Neuronal stem cell (in vitro differentiated cells): ENCODE data around the gene CEACAM19.

ENCODE experiments used
- DNase-seq: peaks from one replicate; pipeline ENCODE4 v3.0.0-alpha.2; 2013; ENCODE audit warnings: low spot score
- H2AFZ ChIP-seq: one replicate; pipeline ENCODE4 v1.6.1; 2013; ENCODE audit warnings: mild to moderate bottlenecking, low read length, inconsistent platforms
- H2AK5ac ChIP-seq: 2 replicates; pipeline ENCODE4 v1.6.1; 2013; ENCODE audit warnings: low read depth, mild to moderate bottlenecking, inconsistent platforms, low read length, moderate library complexity, mixed read lengths
- H2BK120ac ChIP-seq: 2 replicates; pipeline ENCODE4 v1.6.1; 2013; ENCODE audit warnings: low read depth, mild to moderate bottlenecking, inconsistent platforms, low read length, moderate library complexity, mixed read lengths
- H2BK12ac ChIP-seq: one replicate; pipeline ENCODE4 v1.6.1; 2013; ENCODE audit warnings: low read length, inconsistent platforms
- H2BK15ac ChIP-seq: 2 replicates; pipeline ENCODE4 v1.6.1; 2013; ENCODE audit warnings: mild to moderate bottlenecking, low read length, inconsistent platforms, mixed read lengths
- H2BK5ac ChIP-seq: one replicate; pipeline ENCODE4 v1.6.1; 2013; ENCODE audit warnings: inconsistent platforms, mild to moderate bottlenecking, low read length, moderate library complexity
- H3K14ac ChIP-seq: one replicate; pipeline ENCODE4 v1.6.1; 2013; ENCODE audit warnings: low read length, inconsistent platforms
- H3K18ac ChIP-seq: 2 replicates; pipeline ENCODE4 v1.6.1; 2013; ENCODE audit warnings: low read length, inconsistent platforms
- H3K23ac ChIP-seq: 2 replicates; pipeline ENCODE4 v1.6.1; 2013; ENCODE audit warnings: low read depth, mild to moderate bottlenecking, mixed read lengths, low read length, inconsistent platforms; ENCODE audit not compliant: poor library complexity
- H3K27ac ChIP-seq: replicated peaks from 3 replicates; pipeline ENCODE4 v1.5.1; 2013; ENCODE audit warnings: low read length, inconsistent platforms
- H3K27me3 ChIP-seq, 3 experiments: 2 replicates each; pipeline ENCODE4 v1.6.1; 2013; ENCODE audit warnings: low read length in 3 of 3, mild to moderate bottlenecking in 2 of 3, inconsistent platforms in 1 of 3, low read depth in 1 of 3, mixed read lengths in 1 of 3, moderate library complexity in 1 of 3; ENCODE audit not compliant: control insufficient read depth in 3 of 3, insufficient read depth in 3 of 3
- H3K36me3 ChIP-seq, 2 donors: replicated peaks in 1 of 2; 2 replicates each; pipeline ENCODE4 v1.6.1; 2013; ENCODE audit warnings: low read length in 2 of 2; ENCODE audit not compliant: control insufficient read depth in 2 of 2, insufficient read depth in 2 of 2
- H3K4ac ChIP-seq: 2 replicates; pipeline ENCODE4 v1.6.1; 2013; ENCODE audit warnings: inconsistent platforms, mild to moderate bottlenecking, low read length, moderate library complexity
- H3K4me1 ChIP-seq, 2 donors: 1 replicate in 1 of 2; 2 replicates in 1 of 2; pipeline ENCODE4 v1.6.1; 2013; ENCODE audit warnings: low read length in 2 of 2, low read depth in 1 of 2; ENCODE audit not compliant: control insufficient read depth in 2 of 2, insufficient read depth in 1 of 2
- H3K4me2 ChIP-seq: one replicate; pipeline ENCODE4 v1.6.1; 2013; ENCODE audit warnings: mild to moderate bottlenecking, low read length, inconsistent platforms; ENCODE audit not compliant: insufficient read depth, poor library complexity, severe bottlenecking
- H3K4me3 ChIP-seq, 2 donors: 2 replicates each; pipeline ENCODE4 v1.5.1; 2013; ENCODE audit warnings: low read length in 2 of 2, mild to moderate bottlenecking in 2 of 2, inconsistent platforms in 1 of 2, moderate library complexity in 1 of 2
- H3K79me1 ChIP-seq: one replicate; pipeline ENCODE4 v1.6.1; 2013; ENCODE audit warnings: low read depth, mild to moderate bottlenecking, inconsistent platforms, low read length, moderate library complexity
- H3K9ac ChIP-seq: one replicate; pipeline ENCODE4 v1.6.1; 2013; ENCODE audit warnings: mild to moderate bottlenecking, low read depth, low read length, inconsistent platforms; ENCODE audit not compliant: poor library complexity
- H3K9me3 ChIP-seq, 2 donors: replicated peaks in 1 of 2; 2 replicates each; pipeline versions ENCODE3 to v1.6.1; 2013; ENCODE audit warnings: low read length in 2 of 2, mild to moderate bottlenecking in 2 of 2, inconsistent platforms in 1 of 2, low read depth in 1 of 2, mixed read lengths in 1 of 2, moderate library complexity in 1 of 2; ENCODE audit not compliant: control insufficient read depth in 2 of 2, insufficient read depth in 1 of 2
- H4K8ac ChIP-seq: one replicate; pipeline ENCODE4 v1.6.1; 2013; ENCODE audit warnings: low read depth, mild to moderate bottlenecking, inconsistent platforms, low read length, moderate library complexity
- H4K91ac ChIP-seq: one replicate; pipeline ENCODE4 v1.6.1; 2013; ENCODE audit warnings: low read length, low read depth, mild to moderate bottlenecking, inconsistent platforms; ENCODE audit not compliant: poor library complexity
- WGBS, 2 donors: extraction: QIAGEN DNeasy Blood & Tissue Kit; methylation state at CpG; one replicate each; pipeline ENCODE4 v1.1.7; 2013; ENCODE audit warnings: missing lambda C conversion rate in 2 of 2, mixed read lengths in 1 of 2; ENCODE audit not compliant: insufficient read length in 2 of 2, insufficient replicate concordance in 1 of 2; ENCODE audit errors: extremely low coverage in 2 of 2; 5-methylcytosine and 5-hydroxymethylcytosine counted together

Gene CEACAM19

GRCh38 chr19:44710483-44710882 lies 39.2 kb downstream of the CEACAM19 start:
- peaks cover 6 to 8% of the 10 kb centered on the region in 2 donors for H3K9me3 ChIP-seq
- H2BK5ac ChIP-seq = peak overlapping the region; percentile 77
- no peak overlapping the region for H4K91ac ChIP-seq
- peak overlapping the region; percentile 82 for H3K23ac ChIP-seq
- no peak overlapping the region for H2BK120ac ChIP-seq
- peak overlapping the region; percentile 54 for H2BK15ac ChIP-seq
- no peak overlapping the region for H3K9ac ChIP-seq
- no peak for DNase-seq
- no peak overlapping the region for H3K4me2 ChIP-seq
- no peak overlapping the region for H2AFZ ChIP-seq
- no peaks in the 10 kb centered on the region for H3K36me3 ChIP-seq
- H2BK12ac ChIP-seq = no peak overlapping the region
- H4K8ac ChIP-seq = no peak overlapping the region
- H3K14ac ChIP-seq = peak overlapping the region; percentile 3
- no peak overlapping the region for H3K4ac ChIP-seq
- no peak overlapping the region for H3K4me3 ChIP-seq
- no CpG with 5 or more reads among the region's 14 CpGs for WGBS, 2 donors
- H3K18ac ChIP-seq = peak overlapping the region; percentile 2
- no peak overlapping the region for H3K27ac ChIP-seq
- H2AK5ac ChIP-seq = no peak overlapping the region
- H3K27me3 ChIP-seq = no peaks in the 10 kb centered on the region
- H3K4me1 ChIP-seq = no peaks in the 10 kb centered on the region
- no peaks in the 10 kb centered on the region for H3K79me1 ChIP-seq

GRCh38 chr19:44712864-44713515 lies 41.7 kb downstream of the CEACAM19 start:
- H3K14ac ChIP-seq = no peak overlapping the region
- no peak overlapping the region for H3K4me3 ChIP-seq
- H2BK12ac ChIP-seq = no peak overlapping the region
- no peak for DNase-seq
- H3K4me1 ChIP-seq = no peaks in the 10 kb centered on the region
- H3K79me1 ChIP-seq = no peaks in the 10 kb centered on the region
- H2AK5ac ChIP-seq = no peak overlapping the region
- H3K23ac ChIP-seq = no peak overlapping the region
- no peak overlapping the region for H2AFZ ChIP-seq
- H3K18ac ChIP-seq = no peak overlapping the region
- no peak overlapping the region for H2BK5ac ChIP-seq
- H3K9ac ChIP-seq = no peak overlapping the region
- no peaks in the 10 kb centered on the region for H3K27me3 ChIP-seq
- H3K36me3 ChIP-seq = no peaks in the 10 kb centered on the region
- no peak overlapping the region for H2BK15ac ChIP-seq
- H3K4me2 ChIP-seq = no peak overlapping the region
- H3K4ac ChIP-seq = no peak overlapping the region
- WGBS, 2 donors = no CpG with 5 or more reads among the region's 4 CpGs
- peaks cover 6 to 8% of the 10 kb centered on the region in 2 donors for H3K9me3 ChIP-seq
- H3K27ac ChIP-seq = no peak overlapping the region
- no peak overlapping the region for H2BK120ac ChIP-seq
- no peak overlapping the region for H4K91ac ChIP-seq
- no peak overlapping the region for H4K8ac ChIP-seq

- Histone ChIP-seq H2AFZ (no peak overlapping the region), H3K18ac (peak overlapping the region; percentile 42), H4K8ac (no peak overlapping the region), H2BK120ac (no peak overlapping the region), H3K4me2 (no peak overlapping the region), H3K4me1 (peaks cover 9 to 11% of the 10 kb centered on the region in 2 donors), H3K36me3 (no peaks in the 10 kb centered on the region), H3K9ac (no peak overlapping the region), H3K27ac (no peak overlapping the region), H3K79me1 (no peaks in the 10 kb centered on the region), H3K4me3 (no peak overlapping the region), H4K91ac (no peak overlapping the region), H3K23ac (no peak overlapping the region), H2BK15ac (no peak overlapping the region), H3K9me3 (peaks cover 6 to 8% of the 10 kb centered on the region in 2 donors), H2BK12ac (no peak overlapping the region), H3K4ac (no peak overlapping the region), H2AK5ac (peak overlapping the region; percentile 32), H3K27me3 (no peaks in the 10 kb centered on the region), H2BK5ac (no peak overlapping the region), H3K14ac (no peak overlapping the region)
- no CpG with 5 or more reads among the region's 2 CpGs for WGBS, 2 donors
- DNase-seq = no peak
These were observed 43.4 kb downstream of the CEACAM19 start for GRCh38 chr19:44714597-44715169.

- Histone ChIP-seq H2BK5ac (no peak overlapping the region), H3K4me2 (no peak overlapping the region), H2BK120ac (no peak overlapping the region), H3K4me1 (peaks cover 9 to 11% of the 10 kb centered on the region in 2 donors), H3K23ac (no peak overlapping the region), H3K9ac (no peak overlapping the region), H3K4me3 (no peak overlapping the region), H4K8ac (no peak overlapping the region), H3K18ac (no peak overlapping the region), H2AFZ (no peak overlapping the region), H3K36me3 (no peaks in the 10 kb centered on the region), H3K9me3 (peaks cover 6 to 8% of the 10 kb centered on the region in 2 donors), H2AK5ac (no peak overlapping the region), H3K27ac (no peak overlapping the region), H2BK15ac (no peak overlapping the region), H4K91ac (no peak overlapping the region), H3K79me1 (no peaks in the 10 kb centered on the region), H3K14ac (no peak overlapping the region), H2BK12ac (no peak overlapping the region), H3K4ac (no peak overlapping the region), H3K27me3 (no peaks in the 10 kb centered on the region)
- DNase-seq = no peak
- no CpG with 5 or more reads among the region's 6 CpGs for WGBS, 2 donors
These were observed 46.3 kb downstream of the CEACAM19 start for GRCh38 chr19:44717603-44718002.
